ENCODE data around the gene TCTN3.
"Not testable (repeated sequence)": the region's sequence is repeated elsewhere in the genome, so short reads cannot be mapped to it uniquely, and the experiment has no call there.

Gene TCTN3

GRCh38 chr10:95620415-95620814, 73.3 kb downstream of the TCTN3 start:
- DNase-seq, result not testable (repeated sequence)

GRCh38 chr10:95618101-95618500, 75.6 kb downstream of the TCTN3 start:
- DNase-seq, result no peak

GRCh38 chr10:95616446-95616845, 77.3 kb downstream of the TCTN3 start:
- DNase-seq, result no peak

Measured in DMS79 treated with DMSO at 0.1 percent for 48 hours (cell line).